Osteocyte (in vitro differentiated cells): ENCODE data around the gene SFXN1. TPM values are rescaled to one million over a fixed set of nuclear protein-coding genes. Genes with fewer than 3 reads are reported as not detected.

Source experiments
- DNase-seq: peaks from one replicate; pipeline ENCODE4 v3.0.0; 2021; ENCODE audit warnings: mixed read lengths; ENCODE audit not compliant: unreplicated experiment; ENCODE audit errors: extremely low spot score
- H3K27ac Mint-ChIP-seq: one replicate; pipeline ENCODE4 v1.8.0; 2021; ENCODE audit warnings: mild to moderate bottlenecking, mixed read lengths; ENCODE audit not compliant: unreplicated experiment
- H3K27me3 Mint-ChIP-seq: one replicate; pipeline ENCODE4 v1.8.0; 2021; ENCODE audit warnings: mixed read lengths; ENCODE audit not compliant: unreplicated experiment
- H3K36me3 Mint-ChIP-seq: one replicate; pipeline ENCODE4 v1.8.0; 2021; ENCODE audit warnings: mixed read lengths; ENCODE audit not compliant: unreplicated experiment
- H3K4me1 Mint-ChIP-seq: one replicate; pipeline ENCODE4 v1.8.0; 2021; ENCODE audit warnings: mixed read lengths; ENCODE audit not compliant: unreplicated experiment
- H3K4me3 Mint-ChIP-seq: one replicate; pipeline ENCODE4 v1.8.0; 2021; ENCODE audit warnings: mild to moderate bottlenecking, moderate library complexity, mixed read lengths; ENCODE audit not compliant: unreplicated experiment
- H3K9me3 Mint-ChIP-seq: one replicate; pipeline ENCODE4 v1.8.0; 2021; ENCODE audit warnings: mixed read lengths; ENCODE audit not compliant: unreplicated experiment
- total RNA-seq: library from RNA; stranded (reverse); gene quantifications from 2 replicates; pipeline ENCODE4 v1.2.1, GENCODE V29; 2021
- TF ChIP-seq, protein P1 (sequence below): fragments of 200-600 bp; sonication (generic); IDR thresholded peaks from 2 replicates; pipeline ENCODE4 v1.5.0; 2021; ENCODE audit warnings: antibody characterized with exemption, mild to moderate bottlenecking, moderate library complexity

Gene SFXN1
- total RNA-seq, 1 donor from 2014 or later, result 44.6 TPM

- Mint-ChIP-seq H3K27ac (no peak overlapping the region), H3K27me3 (no peaks in the 10 kb centered on the region), H3K4me1 (peaks cover 8% of the 10 kb centered on the region), H3K9me3 (no peaks in the 10 kb centered on the region), H3K36me3 (peaks cover 3% of the 10 kb centered on the region), H3K4me3 (no peak overlapping the region)
- TF ChIP-seq, protein P1, sequence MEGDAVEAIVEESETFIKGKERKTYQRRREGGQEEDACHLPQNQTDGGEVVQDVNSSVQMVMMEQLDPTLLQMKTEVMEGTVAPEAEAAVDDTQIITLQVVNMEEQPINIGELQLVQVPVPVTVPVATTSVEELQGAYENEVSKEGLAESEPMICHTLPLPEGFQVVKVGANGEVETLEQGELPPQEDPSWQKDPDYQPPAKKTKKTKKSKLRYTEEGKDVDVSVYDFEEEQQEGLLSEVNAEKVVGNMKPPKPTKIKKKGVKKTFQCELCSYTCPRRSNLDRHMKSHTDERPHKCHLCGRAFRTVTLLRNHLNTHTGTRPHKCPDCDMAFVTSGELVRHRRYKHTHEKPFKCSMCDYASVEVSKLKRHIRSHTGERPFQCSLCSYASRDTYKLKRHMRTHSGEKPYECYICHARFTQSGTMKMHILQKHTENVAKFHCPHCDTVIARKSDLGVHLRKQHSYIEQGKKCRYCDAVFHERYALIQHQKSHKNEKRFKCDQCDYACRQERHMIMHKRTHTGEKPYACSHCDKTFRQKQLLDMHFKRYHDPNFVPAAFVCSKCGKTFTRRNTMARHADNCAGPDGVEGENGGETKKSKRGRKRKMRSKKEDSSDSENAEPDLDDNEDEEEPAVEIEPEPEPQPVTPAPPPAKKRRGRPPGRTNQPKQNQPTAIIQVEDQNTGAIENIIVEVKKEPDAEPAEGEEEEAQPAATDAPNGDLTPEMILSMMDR, result no peak
- no peak for DNase-seq
Observed at GRCh38 chr5:175535796-175536195, 57.4 kb downstream of the SFXN1 start.

DNA sequence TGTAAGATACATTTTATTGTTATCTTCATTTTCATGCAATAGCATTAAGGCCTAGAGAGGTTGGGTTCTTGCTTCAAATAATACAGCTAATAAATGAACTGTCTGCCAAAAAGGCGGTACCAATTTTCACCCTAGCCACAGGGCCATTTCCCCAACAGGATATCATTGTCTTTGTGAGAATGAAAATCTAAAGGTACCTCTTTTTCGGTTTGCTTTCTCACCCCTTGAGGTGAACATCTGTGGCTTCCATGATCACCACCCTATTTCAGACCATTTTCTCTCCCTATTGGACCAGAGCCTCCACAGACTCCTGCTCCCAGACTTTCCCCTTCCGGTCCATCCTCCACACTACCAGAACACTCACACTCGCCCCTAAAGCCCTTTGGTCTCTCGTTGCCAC, 60.2 kb downstream of the SFXN1 start:
- Mint-ChIP-seq H3K4me1 (peaks cover 8% of the 10 kb centered on the region), H3K36me3 (no peaks in the 10 kb centered on the region), H3K4me3 (no peak overlapping the region), H3K9me3 (no peaks in the 10 kb centered on the region), H3K27me3 (no peaks in the 10 kb centered on the region), H3K27ac (no peak overlapping the region)
- TF ChIP-seq, protein P1, result no peak
- no peak for DNase-seq

- H3K27me3 Mint-ChIP-seq, result no peaks in the 10 kb centered on the region
- no peaks in the 10 kb centered on the region for H3K4me1 Mint-ChIP-seq
- DNase-seq, result no peak
- H3K36me3 Mint-ChIP-seq, result no peaks in the 10 kb centered on the region
- H3K27ac Mint-ChIP-seq, result no peak overlapping the region
- TF ChIP-seq, protein P1, result no peak
- H3K9me3 Mint-ChIP-seq, result no peaks in the 10 kb centered on the region
- no peak overlapping the region for H3K4me3 Mint-ChIP-seq
Observed at GRCh38 chr5:175539936-175540335, 61.6 kb downstream of the SFXN1 start.

DNA sequence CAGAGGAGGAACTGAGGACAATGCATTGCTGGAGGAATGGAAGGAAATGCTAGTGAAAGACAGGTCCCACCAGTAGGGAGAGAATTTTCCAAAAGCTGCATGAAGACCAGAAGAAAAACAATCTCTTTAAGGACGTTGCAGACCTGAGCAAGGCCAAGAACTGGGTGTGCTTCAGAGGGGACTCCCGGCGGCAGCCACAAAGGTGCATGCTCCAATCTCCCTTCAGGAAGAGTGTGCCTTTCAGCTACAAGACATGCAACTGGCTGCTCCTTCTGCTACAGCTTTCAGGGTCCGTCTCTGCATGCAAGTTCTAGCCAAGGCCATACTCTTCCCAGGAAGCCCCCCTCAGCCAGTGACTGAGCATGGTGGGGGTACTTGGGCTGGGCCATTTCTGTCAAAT, 62.9 kb downstream of the SFXN1 start:
- Mint-ChIP-seq H3K36me3 (no peaks in the 10 kb centered on the region), H3K27me3 (peaks cover 2% of the 10 kb centered on the region), H3K4me3 (no peak overlapping the region), H3K9me3 (no peaks in the 10 kb centered on the region), H3K27ac (no peak overlapping the region), H3K4me1 (no peaks in the 10 kb centered on the region)
- DNase-seq, result no peak
- TF ChIP-seq, protein P1, result no peak

DNA sequence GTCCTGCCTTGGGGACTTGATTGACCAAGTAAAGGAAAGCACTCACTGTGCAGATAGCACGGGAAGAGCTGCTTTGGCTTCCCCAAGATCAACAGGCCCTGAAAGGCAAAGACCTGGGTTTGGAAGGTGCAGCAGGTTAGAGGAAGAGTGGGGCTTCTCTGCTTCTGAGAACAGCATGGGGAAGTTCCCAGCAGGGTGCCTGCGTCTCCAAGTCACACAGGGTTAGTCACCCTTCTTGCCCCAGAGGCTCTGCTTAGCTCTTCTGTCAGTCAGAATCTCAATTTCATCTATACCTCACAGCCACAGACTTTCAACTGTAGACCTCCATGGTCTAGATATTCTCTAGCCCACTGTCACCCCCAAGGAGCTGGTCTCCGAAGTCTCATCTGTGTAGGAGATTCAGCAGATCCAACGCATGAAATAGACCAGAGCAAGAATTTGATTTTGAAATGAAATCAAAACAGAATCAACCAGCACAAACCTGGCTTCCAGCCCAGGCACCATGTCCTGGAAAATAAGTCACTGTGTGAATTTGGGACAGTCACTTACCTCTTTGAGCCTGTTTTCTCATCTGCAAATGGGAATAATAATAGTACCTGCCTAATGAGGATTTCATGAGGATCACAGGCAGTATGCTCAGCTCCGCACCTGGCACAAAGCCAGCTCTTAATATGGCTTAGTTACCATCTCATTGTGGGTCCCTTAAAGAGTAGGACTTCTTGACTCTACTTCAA, 64.0 kb downstream of the SFXN1 start:
- no peaks in the 10 kb centered on the region for H3K9me3 Mint-ChIP-seq

More for the DNA sequence above, 64.0 kb downstream of the SFXN1 start:
- no peak for DNase-seq
- TF ChIP-seq, protein P1, result no peak
- Mint-ChIP-seq H3K4me1 (no peaks in the 10 kb centered on the region), H3K4me3 (no peak overlapping the region), H3K36me3 (no peaks in the 10 kb centered on the region), H3K27ac (no peak overlapping the region), H3K27me3 (peaks cover 8% of the 10 kb centered on the region)
